ENCODE data around the gene UCK2.

DNA sequence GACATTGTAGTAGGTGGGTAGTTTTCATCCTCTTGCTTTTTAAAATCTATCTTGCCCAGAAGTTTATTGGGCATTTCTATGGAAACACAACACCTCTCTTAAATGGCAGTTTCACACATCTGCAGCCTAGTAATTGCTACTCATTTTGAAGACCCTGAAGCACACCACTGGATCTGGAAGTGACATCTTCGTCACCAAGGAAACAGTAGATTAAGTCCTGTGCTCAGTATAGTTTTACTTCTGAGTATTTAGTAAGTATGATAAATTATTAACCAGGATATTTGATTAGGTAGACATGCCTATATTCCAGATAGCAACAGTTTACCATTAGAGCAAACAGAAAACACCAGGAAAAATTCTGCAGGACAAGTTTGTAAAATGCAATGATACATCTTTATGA is 48.7 kb downstream of the UCK2 start:
- TF ChIP-seq, protein P1, sequence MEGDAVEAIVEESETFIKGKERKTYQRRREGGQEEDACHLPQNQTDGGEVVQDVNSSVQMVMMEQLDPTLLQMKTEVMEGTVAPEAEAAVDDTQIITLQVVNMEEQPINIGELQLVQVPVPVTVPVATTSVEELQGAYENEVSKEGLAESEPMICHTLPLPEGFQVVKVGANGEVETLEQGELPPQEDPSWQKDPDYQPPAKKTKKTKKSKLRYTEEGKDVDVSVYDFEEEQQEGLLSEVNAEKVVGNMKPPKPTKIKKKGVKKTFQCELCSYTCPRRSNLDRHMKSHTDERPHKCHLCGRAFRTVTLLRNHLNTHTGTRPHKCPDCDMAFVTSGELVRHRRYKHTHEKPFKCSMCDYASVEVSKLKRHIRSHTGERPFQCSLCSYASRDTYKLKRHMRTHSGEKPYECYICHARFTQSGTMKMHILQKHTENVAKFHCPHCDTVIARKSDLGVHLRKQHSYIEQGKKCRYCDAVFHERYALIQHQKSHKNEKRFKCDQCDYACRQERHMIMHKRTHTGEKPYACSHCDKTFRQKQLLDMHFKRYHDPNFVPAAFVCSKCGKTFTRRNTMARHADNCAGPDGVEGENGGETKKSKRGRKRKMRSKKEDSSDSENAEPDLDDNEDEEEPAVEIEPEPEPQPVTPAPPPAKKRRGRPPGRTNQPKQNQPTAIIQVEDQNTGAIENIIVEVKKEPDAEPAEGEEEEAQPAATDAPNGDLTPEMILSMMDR (IDR thresholded peaks at IDR 0.05 in 2 of 3, conservative IDR thresholded peaks at IDR 0.05 in 1 of 3; ENCODE audit: control insufficient read depth in 2 of 3, extremely low read depth in 1 of 3, insufficient read depth in 1 of 3, low read depth in 3 of 3, low read length in 3 of 3) = no peak
- TF ChIP-seq POLR2AphosphoS5 (IDR thresholded peaks at IDR 0.05; ENCODE audit: low read length) = no peak
- TF ChIP-seq POLR2A (IDR thresholded peaks at IDR 0.05; ENCODE audit: low read depth, low read length) = no peak
- no peak for TF ChIP-seq CHD4 (IDR thresholded peaks at IDR 0.05)
- no peak for TF ChIP-seq CBX5 (IDR thresholded peaks at IDR 0.05; ENCODE audit: low read depth)
- TF ChIP-seq NFXL1 (IDR thresholded peaks at IDR 0.05; ENCODE audit: borderline replicate concordance) = no peak
- no peak for TF ChIP-seq MYB (IDR thresholded peaks at IDR 0.05; ENCODE audit: borderline replicate concordance, low read depth, low read length)
- TF ChIP-seq FOS (IDR thresholded peaks at IDR 0.05; ENCODE audit: borderline replicate concordance, extremely low read depth, insufficient read length) = no peak
- TF ChIP-seq SIN3A (IDR thresholded peaks at IDR 0.05; ENCODE audit: low read depth, low read length) = no peak
- TF ChIP-seq YY1 (IDR thresholded peaks at IDR 0.05; ENCODE audit: low read depth, low read length) = no peak
- TF ChIP-seq, protein P2, sequence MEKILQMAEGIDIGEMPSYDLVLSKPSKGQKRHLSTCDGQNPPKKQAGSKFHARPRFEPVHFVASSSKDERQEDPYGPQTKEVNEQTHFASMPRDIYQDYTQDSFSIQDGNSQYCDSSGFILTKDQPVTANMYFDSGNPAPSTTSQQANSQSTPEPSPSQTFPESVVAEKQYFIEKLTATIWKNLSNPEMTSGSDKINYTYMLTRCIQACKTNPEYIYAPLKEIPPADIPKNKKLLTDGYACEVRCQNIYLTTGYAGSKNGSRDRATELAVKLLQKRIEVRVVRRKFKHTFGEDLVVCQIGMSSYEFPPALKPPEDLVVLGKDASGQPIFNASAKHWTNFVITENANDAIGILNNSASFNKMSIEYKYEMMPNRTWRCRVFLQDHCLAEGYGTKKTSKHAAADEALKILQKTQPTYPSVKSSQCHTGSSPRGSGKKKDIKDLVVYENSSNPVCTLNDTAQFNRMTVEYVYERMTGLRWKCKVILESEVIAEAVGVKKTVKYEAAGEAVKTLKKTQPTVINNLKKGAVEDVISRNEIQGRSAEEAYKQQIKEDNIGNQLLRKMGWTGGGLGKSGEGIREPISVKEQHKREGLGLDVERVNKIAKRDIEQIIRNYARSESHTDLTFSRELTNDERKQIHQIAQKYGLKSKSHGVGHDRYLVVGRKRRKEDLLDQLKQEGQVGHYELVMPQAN (conservative IDR thresholded peaks at IDR 0.05) = no peak
- TF ChIP-seq ESRRA (IDR thresholded peaks at IDR 0.05; ENCODE audit: low read length) = no peak
- TF ChIP-seq RBBP5 (conservative IDR thresholded peaks at IDR 0.05) = no peak
- TF ChIP-seq, protein P3, sequence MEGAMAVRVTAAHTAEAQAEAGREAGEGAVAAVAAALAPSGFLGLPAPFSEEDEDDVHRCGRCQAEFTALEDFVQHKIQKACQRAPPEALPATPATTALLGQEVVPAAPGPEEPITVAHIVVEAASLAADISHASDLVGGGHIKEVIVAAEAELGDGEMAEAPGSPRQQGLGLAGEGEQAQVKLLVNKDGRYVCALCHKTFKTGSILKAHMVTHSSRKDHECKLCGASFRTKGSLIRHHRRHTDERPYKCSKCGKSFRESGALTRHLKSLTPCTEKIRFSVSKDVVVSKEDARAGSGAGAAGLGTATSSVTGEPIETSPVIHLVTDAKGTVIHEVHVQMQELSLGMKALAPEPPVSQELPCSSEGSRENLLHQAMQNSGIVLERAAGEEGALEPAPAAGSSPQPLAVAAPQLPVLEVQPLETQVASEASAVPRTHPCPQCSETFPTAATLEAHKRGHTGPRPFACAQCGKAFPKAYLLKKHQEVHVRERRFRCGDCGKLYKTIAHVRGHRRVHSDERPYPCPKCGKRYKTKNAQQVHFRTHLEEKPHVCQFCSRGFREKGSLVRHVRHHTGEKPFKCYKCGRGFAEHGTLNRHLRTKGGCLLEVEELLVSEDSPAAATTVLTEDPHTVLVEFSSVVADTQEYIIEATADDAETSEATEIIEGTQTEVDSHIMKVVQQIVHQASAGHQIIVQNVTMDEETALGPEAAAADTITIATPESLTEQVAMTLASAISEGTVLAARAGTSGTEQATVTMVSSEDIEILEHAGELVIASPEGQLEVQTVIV (IDR thresholded peaks at IDR 0.05; ENCODE audit: borderline replicate concordance, partially characterized antibody) = no peak
